GM23248 (cell line): ENCODE results near the gene TAPT1.

Source experiments
- EZH2 ChIP-seq: fragments of 200-600 bp; sonication (generic); IDR thresholded peaks from 2 replicates; pipeline ENCODE4 v1.6.1; 2018; ENCODE audit warnings: antibody characterized with exemption, mild to moderate bottlenecking; ENCODE audit not compliant: insufficient read depth, poor library complexity, severe bottlenecking
- EZH2phosphoT487 ChIP-seq: fragments of 200-600 bp; sonication (generic); IDR thresholded peaks from 2 replicates; pipeline ENCODE4 v1.6.1; 2018; ENCODE audit warnings: antibody characterized with exemption, moderate library complexity, mild to moderate bottlenecking, low read depth; ENCODE audit not compliant: insufficient read depth

DNA sequence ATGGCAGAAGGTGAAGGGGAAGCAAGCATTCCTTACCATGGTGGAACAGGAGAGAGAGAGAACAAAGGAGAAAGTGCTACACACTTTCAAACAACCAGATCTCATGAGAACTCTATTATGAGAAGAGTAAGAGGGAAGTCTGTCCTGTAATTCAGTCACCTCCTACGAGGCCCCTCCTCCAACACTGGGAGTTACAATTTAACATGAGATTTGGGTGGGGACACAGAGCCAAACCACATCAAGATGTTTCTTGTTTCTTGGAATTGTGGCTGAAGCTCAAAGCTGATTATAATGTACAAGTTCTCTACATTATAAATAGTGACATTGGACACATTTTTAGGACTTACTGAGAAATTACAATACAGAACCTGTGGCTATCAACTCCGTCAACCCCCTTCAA lies 29.5 kb upstream of the TAPT1 start:
- TF ChIP-seq EZH2 (no peak), EZH2phosphoT487 (no peak)
